ENCODE data around the gene PLA2G1B. TPM values are rescaled to one million over a fixed set of nuclear protein-coding genes. Genes with fewer than 3 reads are reported as not detected.

The PLA2G1B gene
- total RNA-seq, 4 donors from 2014 or later = not detected

- H3K27ac ChIP-seq = no peak overlapping the region
- no peaks in the 10 kb centered on the region for H3K9me3 ChIP-seq
- no peak for TF ChIP-seq POLR2A (IDR thresholded peaks at IDR 0.05)
- TF ChIP-seq, protein P1, sequence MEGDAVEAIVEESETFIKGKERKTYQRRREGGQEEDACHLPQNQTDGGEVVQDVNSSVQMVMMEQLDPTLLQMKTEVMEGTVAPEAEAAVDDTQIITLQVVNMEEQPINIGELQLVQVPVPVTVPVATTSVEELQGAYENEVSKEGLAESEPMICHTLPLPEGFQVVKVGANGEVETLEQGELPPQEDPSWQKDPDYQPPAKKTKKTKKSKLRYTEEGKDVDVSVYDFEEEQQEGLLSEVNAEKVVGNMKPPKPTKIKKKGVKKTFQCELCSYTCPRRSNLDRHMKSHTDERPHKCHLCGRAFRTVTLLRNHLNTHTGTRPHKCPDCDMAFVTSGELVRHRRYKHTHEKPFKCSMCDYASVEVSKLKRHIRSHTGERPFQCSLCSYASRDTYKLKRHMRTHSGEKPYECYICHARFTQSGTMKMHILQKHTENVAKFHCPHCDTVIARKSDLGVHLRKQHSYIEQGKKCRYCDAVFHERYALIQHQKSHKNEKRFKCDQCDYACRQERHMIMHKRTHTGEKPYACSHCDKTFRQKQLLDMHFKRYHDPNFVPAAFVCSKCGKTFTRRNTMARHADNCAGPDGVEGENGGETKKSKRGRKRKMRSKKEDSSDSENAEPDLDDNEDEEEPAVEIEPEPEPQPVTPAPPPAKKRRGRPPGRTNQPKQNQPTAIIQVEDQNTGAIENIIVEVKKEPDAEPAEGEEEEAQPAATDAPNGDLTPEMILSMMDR (IDR thresholded peaks at IDR 0.05) = no peak
- no peak overlapping the region for H3K4me3 ChIP-seq (replicated peaks in 1 of 3)
- no peaks in the 10 kb centered on the region for H3K36me3 ChIP-seq
- no peaks in the 10 kb centered on the region for H3K4me1 ChIP-seq
- H3K27me3 ChIP-seq = no peaks in the 10 kb centered on the region
- intact Hi-C loops (cut with DNase I) = no loop called here
- DNase-seq = no peak
- 46 to 48% methylated on average over 3 of the region's 3 CpGs for WGBS, 2 donors
Measured at GRCh38 chr12:120331390-120331789, 3.8 kb upstream of the PLA2G1B start.

DNA sequence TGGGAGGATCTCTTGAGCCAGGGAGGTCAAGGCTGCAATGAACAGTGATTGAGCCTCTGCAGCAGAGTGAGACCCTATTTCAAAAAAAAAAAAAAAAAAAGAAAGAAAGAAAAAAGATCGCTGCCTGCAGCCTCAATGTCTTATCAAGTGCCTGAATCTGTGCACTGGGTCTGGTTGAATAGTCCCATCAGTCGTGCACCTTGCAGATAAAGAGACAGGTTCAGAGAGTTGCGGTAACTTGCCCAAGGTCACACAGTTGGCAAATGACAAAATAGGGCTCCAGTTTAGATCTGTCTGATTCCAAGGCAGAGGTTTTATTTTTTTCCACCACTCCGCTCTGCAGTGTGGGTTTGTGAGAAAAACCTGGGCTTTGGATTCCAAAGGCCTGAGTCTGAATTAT, 649 bp upstream of the PLA2G1B start:
- no peak for DNase-seq
- Histone ChIP-seq H3K9me3 (no peaks in the 10 kb centered on the region), H3K27me3 (no peaks in the 10 kb centered on the region), H3K4me3 (replicated peaks in 1 of 3) (no peak overlapping the region), H3K27ac (no peak overlapping the region), H3K36me3 (no peaks in the 10 kb centered on the region), H3K4me1 (no peaks in the 10 kb centered on the region)
- TF ChIP-seq POLR2A (IDR thresholded peaks at IDR 0.05) = no peak
- TF ChIP-seq, protein P1 (IDR thresholded peaks at IDR 0.05) = no peak
- WGBS, 2 donors = 81 to 82% methylated on average over 4 of the region's 4 CpGs
- intact Hi-C loops (cut with DNase I) = loop anchor here (5.0 kb wide), 1 partner anchor 104 kb away; no protein-coding TSS in a partner anchor

DNA sequence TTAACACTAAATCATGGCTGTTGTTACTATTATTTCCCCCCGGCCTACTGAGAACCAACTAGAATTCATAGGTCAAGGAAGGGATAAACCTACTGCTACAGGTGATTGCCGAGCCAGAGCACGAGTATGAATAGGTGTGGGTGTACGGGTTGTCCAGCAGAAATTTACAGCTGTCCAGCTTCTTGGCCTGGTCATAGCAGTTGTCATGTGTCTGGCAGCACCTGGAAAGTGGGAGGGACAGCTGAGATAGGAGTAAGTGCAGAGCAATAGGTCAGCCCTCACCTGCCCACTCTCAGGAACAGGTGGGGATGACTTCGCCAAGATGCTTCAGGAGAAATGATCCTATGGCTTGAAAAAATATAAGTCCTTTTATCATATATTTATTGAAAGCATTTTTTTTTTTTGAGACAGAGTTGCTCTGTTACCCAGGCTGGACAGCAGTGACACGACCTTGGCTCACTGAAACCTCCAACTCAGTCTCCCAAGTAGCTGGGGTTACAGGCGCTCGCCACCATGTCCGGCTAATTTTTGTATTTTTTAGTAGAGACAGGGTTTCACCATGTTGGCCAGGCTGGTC, 2.6 kb downstream of the PLA2G1B start:
- 62 to 68% methylated on average over 9 of the region's 9 CpGs for WGBS, 2 donors
- Histone ChIP-seq H3K4me1 (no peaks in the 10 kb centered on the region), H3K27ac (no peak overlapping the region), H3K4me3 (replicated peaks in 1 of 3) (no peak overlapping the region), H3K9me3 (no peaks in the 10 kb centered on the region), H3K27me3 (no peaks in the 10 kb centered on the region), H3K36me3 (no peaks in the 10 kb centered on the region)
- no peak for TF ChIP-seq POLR2A (IDR thresholded peaks at IDR 0.05)
- TF ChIP-seq, protein P1 (IDR thresholded peaks at IDR 0.05) = no peak
- DNase-seq = no peak
- intact Hi-C loops (cut with DNase I) = loop anchor here (5.0 kb wide), 1 partner anchor 107 kb away; no protein-coding TSS in a partner anchor

DNA sequence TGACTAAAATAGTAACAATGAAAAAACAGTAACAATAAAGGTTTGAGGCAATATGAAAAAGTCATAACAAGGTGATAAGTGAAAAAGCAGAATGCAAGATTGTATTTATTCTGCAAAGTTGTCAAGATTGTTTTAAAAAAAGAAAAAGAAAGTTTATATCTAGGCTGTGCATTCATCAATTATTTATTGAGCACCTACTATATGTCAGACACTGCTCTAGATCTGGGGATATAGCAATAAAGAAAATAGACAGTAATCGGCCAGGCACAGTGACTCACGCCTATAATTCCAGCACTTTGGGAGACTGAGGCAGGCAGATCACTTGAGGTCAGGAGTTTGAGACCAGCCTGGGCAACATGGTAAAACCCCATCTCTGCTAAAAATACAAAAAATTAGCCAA, 3.8 kb downstream of the PLA2G1B start:
- Histone ChIP-seq H3K4me3 (replicated peaks in 1 of 3) (no peak overlapping the region), H3K36me3 (no peaks in the 10 kb centered on the region), H3K9me3 (no peaks in the 10 kb centered on the region), H3K27ac (no peak overlapping the region), H3K27me3 (no peaks in the 10 kb centered on the region), H3K4me1 (no peaks in the 10 kb centered on the region)
- WGBS, 2 donors = 81 to 87% methylated on average over 2 of the region's 2 CpGs
- intact Hi-C loops (cut with DNase I) = no loop called here
- TF ChIP-seq POLR2A (IDR thresholded peaks at IDR 0.05) = no peak
- TF ChIP-seq, protein P1 (IDR thresholded peaks at IDR 0.05) = no peak
- DNase-seq = no peak

DNA sequence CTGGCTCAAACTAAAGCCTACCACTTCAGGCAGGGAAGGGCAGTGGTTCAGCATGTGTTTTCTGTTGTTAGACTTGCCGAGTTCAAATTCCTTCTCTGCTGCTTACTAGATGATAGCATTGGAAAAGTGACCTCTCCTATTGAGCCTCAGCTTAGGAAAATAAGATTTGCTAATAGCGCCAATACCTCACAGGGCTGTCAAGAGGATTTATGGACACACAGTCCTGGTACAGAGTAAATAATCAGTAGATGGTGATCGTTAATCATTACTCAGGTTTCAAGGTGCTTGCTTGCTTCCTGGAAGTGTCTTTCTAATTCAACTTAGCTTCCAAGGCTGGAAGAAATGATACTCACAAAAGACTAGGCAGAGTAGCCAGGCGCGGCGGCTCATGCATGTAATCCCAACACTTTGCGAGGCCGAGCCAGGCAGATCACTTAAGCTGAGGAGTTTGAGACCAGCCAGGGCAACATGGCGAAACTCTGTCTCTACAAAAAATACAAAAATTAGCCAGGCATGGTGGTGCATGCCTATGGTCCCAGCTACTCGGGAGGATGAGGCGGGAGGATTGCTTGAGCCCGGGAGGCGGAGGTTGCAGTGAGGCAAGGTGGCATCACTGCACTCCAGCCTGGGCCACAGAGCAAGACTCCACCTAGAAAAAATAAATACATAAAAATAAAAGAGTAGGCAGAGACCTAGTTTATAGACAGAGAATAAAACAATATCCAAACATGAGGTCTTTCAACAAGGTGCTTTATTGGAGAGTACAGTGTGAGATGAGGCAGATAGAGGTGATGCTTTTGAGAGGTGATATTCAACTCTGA, 6.0 kb downstream of the PLA2G1B start:
- TF ChIP-seq, protein P1 (IDR thresholded peaks at IDR 0.05) = no peak
- TF ChIP-seq POLR2A (IDR thresholded peaks at IDR 0.05) = no peak
- H3K9me3 ChIP-seq = no peaks in the 10 kb centered on the region
- peaks cover 4 to 5% of the 10 kb centered on the region in 2 donors for H3K4me1 ChIP-seq
- no peaks in the 10 kb centered on the region for H3K27me3 ChIP-seq
- no peak for DNase-seq
- no peak overlapping the region for H3K4me3 ChIP-seq (replicated peaks in 1 of 3)
- WGBS, 2 donors = 50 to 62% methylated on average over 13 of the region's 13 CpGs
- intact Hi-C loops (cut with DNase I) = no loop called here
- H3K36me3 ChIP-seq = no peaks in the 10 kb centered on the region
- no peak overlapping the region for H3K27ac ChIP-seq
